ENCODE data around the gene TUBB4B.
"Not testable (repeated sequence)": the region's sequence is repeated elsewhere in the genome, so short reads cannot be mapped to it uniquely, and the experiment has no call there.

The TUBB4B gene

GRCh38 chr9:137252555-137253506 lies 11.7 kb downstream of the TUBB4B start:
- DNase-seq (ENCODE audit: low spot score), result no peak

GRCh38 chr9:137253717-137254623 lies 12.9 kb downstream of the TUBB4B start:
- DNase-seq (ENCODE audit: low spot score), result no peak

GRCh38 chr9:137254624-137255447 lies 13.7 kb downstream of the TUBB4B start, which contains the start of gene NELFB:
NELFB (plus strand) TSS chr9:137255327.
- peak; percentile 80 for DNase-seq (ENCODE audit: low spot score)

GRCh38 chr9:137255448-137256114 lies 14.5 kb downstream of the TUBB4B start:
- no peak for DNase-seq (ENCODE audit: low spot score)

GRCh38 chr9:137256362-137256761 lies 15.3 kb downstream of the TUBB4B start:
- no peak for DNase-seq (ENCODE audit: low spot score)

- DNase-seq (ENCODE audit: low spot score), result no peak
Observed at GRCh38 chr9:137256856-137257255, 15.8 kb downstream of the TUBB4B start.

GRCh38 chr9:137262173-137262908 lies 21.3 kb downstream of the TUBB4B start:
- DNase-seq (ENCODE audit: low spot score), result not testable (repeated sequence)

GRCh38 chr9:137262909-137263285 lies 21.8 kb downstream of the TUBB4B start:
- no peak for DNase-seq (ENCODE audit: low spot score)

GRCh38 chr9:137263506-137263905 lies 22.4 kb downstream of the TUBB4B start:
- DNase-seq (ENCODE audit: low spot score), result no peak

GRCh38 chr9:137264067-137264466 lies 23.0 kb downstream of the TUBB4B start:
- no peak for DNase-seq (ENCODE audit: low spot score)

- DNase-seq (ENCODE audit: low spot score), result no peak
Observed at GRCh38 chr9:137265496-137266161, 24.5 kb downstream of the TUBB4B start.

GRCh38 chr9:137266162-137266527 lies 25.1 kb downstream of the TUBB4B start:
- DNase-seq (ENCODE audit: low spot score), result no peak

- DNase-seq (ENCODE audit: low spot score), result no peak
Observed at GRCh38 chr9:137266585-137267453, 25.7 kb downstream of the TUBB4B start.

- DNase-seq (ENCODE audit: low spot score), result no peak
Observed at GRCh38 chr9:137267933-137268355, 26.9 kb downstream of the TUBB4B start.

GRCh38 chr9:137268538-137269201 lies 27.6 kb downstream of the TUBB4B start:
- DNase-seq (ENCODE audit: low spot score), result peak; percentile 75

- no peak for DNase-seq (ENCODE audit: low spot score)
Observed at GRCh38 chr9:137269231-137269772, 28.2 kb downstream of the TUBB4B start.

GRCh38 chr9:137270929-137271695 lies 30.0 kb downstream of the TUBB4B start:
- DNase-seq (ENCODE audit: low spot score), result no peak
